ENCODE data around the gene MESD. TPM values are rescaled to one million over a fixed set of nuclear protein-coding genes. Genes with fewer than 3 reads are reported as not detected.

The MESD gene
- polyA plus RNA-seq = 21.9 TPM

DNA sequence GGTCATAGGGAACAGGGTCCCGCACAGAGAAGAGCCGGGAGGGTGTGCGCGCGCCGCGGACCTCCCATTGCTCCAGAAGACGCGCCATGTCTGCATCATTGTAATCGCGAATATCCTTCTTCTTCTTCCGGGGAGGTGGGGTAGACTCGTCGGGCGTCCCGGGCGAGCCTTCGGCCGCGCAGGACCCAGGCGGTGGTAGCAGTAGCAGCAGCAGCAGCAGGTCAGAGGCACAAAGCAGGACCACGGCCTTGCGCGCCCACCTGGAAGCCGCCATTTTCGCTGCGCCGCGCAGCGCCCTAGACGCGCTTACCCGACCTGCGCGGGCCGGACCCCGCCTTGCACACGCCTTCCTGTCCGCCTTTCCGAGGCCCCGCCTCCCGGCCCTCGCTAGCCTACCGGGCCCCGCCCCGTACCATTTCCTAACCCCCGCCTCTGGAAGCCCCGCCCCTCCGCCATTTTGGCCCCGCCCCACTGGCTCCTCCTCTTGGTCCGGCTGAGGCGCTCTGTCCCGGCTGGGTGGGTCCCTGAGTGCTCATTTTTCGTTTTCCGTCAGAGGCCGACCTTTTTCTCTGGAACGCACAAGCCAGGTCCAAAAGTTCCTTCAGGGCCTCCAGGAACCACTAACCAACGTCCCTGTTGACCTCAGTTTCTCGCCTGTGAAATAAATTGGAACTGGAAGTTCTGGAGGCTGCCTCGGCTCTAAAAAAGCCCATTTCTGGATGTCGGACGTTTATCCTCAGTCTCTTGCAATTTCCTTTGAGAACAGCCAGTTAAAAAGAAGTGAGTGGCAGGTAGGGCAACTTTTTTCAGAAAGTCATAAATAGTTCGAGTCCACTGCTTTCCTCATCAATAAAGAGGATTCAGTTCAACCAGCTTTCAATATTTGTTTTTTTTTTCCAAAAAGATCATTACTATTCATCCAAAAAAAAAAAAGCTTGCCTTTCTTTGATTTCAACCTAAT lies at the start of gene MESD:
MESD (minus strand) TSS at position 302 of the 961 bp plus-strand sequence; CDS start at position 274, 28 bp downstream.
- no peaks in the 10 kb centered on the region for H3K27me3 Mint-ChIP-seq
- H3K4me1 Mint-ChIP-seq = peaks cover 37 to 51% (median 39%) of the 10 kb centered on the region in 3 donors

DNA sequence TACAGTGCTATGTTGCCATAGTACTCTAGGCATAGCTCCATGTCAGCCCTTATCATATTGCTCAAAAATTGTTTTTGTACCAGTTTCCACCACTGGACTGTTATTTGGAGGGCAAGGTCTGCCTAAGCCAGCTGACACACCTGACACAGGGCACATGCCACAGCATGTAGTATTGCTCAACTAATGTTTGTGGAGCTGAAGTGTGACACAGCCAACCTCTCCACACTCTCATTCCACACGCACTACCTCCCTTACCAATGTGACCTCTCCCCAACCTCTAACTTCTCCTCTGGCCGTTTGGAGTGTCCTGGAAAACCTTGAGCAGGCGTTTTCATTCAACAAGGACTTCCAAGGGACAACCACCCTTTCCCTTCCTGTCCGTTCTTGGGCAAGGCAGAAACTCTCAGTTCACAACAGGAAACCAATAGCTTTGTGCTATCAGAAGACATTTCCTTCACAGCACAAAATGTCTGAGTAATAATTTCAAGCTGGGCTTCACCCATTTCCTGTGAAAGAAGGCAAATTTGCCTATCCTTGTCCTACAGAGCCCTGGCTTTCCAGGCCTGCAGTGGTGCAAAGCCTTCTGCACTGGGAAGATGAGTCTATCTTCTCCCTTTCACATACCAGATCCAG lies 49.5 kb upstream of the MESD start:
- peaks cover 3 to 6% (median 3%) of the 10 kb centered on the region in 3 donors for H3K4me1 Mint-ChIP-seq
- peaks cover 5% of the 10 kb centered on the region for H3K36me3 Mint-ChIP-seq
- peak overlapping the region in 1 of 4 donors; percentile 56 for H3K4me3 Mint-ChIP-seq
- H3K9me3 Mint-ChIP-seq = no peaks in the 10 kb centered on the region
- H3K27ac Mint-ChIP-seq = no peak overlapping the region
- H3K27me3 Mint-ChIP-seq = no peaks in the 10 kb centered on the region

More for the DNA sequence above, at the start of gene MESD:
- H3K9me3 Mint-ChIP-seq = no peaks in the 10 kb centered on the region
- peak within 1 kb of the TSS; percentile 83 to 97 (median 90) for H3K27ac Mint-ChIP-seq
- peaks cover 2% of the 10 kb centered on the region for H3K36me3 Mint-ChIP-seq
- H3K4me3 Mint-ChIP-seq = peak within 1 kb of the TSS; percentile 96 to 99 (median 98)

DNA sequence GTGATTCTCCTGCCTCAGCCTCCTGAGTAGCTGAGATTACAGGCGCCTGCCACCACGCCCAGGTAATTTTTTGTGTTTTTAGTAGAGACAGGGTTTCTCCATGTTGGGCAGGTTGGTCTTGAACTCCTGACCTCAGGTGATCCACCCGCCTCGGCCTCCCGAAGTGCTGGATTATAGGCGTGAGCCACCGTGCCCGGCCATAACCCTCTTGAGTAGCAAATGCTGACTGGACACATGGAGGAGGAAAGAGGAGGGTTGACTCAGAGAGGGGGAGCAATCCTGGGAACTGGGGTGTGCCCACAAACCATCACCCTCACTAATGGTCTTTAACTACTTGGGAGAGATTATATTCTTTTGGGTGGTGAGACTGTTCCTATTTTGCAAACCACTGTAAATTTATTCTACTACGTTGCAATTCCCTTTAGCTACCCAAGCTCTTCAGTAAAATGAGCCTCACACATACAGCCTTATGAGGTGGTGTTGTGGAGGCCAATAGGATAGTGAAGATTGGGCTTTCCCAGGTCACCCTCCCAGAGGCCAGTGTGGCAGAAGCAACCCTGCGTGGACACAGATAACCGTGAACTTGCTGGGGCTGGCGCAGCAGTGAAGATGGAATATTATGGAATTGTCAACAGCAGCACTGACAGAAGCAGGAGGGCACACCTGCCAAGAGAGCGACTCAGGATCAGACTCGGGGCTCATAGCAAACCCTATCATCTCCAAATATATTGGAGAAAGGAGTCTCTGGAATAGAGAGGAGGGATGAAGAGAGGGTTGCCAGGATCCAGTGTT lies 48.5 kb upstream of the MESD start:
- Mint-ChIP-seq H3K9me3 (no peaks in the 10 kb centered on the region), H3K27ac (no peak overlapping the region), H3K27me3 (no peaks in the 10 kb centered on the region), H3K36me3 (peaks cover 7% of the 10 kb centered on the region), H3K4me1 (peaks cover 2 to 6% (median 3%) of the 10 kb centered on the region in 3 donors), H3K4me3 (peak overlapping the region in 1 of 4 donors; percentile 45)

DNA sequence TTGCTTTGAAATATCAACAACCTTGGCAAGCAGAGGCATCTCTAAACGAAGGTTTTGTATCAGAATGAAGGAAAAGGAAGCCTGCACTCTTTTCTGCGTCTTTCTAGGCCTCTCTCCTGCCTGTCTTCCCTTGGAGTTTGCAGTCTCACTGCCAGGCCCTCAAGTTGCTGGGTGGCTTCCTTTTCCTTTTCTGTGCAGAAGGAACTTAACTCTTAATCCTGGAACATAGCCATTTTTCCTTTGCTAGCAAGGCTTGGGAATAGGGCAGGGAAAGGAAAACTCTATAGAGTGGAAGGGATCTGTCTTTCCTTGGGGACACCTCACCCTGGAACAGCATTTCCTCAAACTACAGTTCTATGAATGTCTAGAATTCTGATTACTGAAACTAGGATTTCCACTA lies 43.9 kb upstream of the MESD start:
- Mint-ChIP-seq H3K4me1 (peaks cover 0 to 10% (median 4%) of the 10 kb centered on the region in 3 donors), H3K27me3 (no peaks in the 10 kb centered on the region), H3K9me3 (peaks cover 0 to 5% (median 4%) of the 10 kb centered on the region in 3 donors), H3K36me3 (peaks cover 4% of the 10 kb centered on the region), H3K27ac (no peak overlapping the region), H3K4me3 (no peak overlapping the region)

DNA sequence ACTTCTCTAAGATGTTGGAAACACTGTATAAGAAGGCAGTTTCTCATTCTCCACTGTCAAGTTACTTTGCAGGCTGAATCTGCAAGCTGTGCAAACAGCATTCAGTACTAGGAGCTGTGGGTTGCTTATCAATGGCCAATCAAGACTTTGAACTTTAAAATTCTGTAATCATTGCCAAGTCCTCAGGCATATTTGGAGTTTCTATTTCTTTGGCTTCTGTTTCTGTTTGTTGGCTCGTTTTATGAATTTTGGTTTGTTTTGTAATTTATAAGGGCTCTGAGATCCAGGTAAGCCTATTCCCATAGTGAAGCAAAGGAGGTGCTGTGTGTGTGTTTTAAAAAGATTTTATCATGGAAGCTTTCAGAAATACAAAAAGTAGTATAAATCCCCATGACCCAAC lies 43.2 kb upstream of the MESD start:
- Mint-ChIP-seq H3K4me1 (peaks cover 0 to 10% (median 4%) of the 10 kb centered on the region in 3 donors), H3K27ac (no peak overlapping the region), H3K4me3 (no peak overlapping the region), H3K36me3 (peaks cover 4% of the 10 kb centered on the region), H3K9me3 (peaks cover 0 to 5% (median 4%) of the 10 kb centered on the region in 3 donors), H3K27me3 (no peaks in the 10 kb centered on the region)

DNA sequence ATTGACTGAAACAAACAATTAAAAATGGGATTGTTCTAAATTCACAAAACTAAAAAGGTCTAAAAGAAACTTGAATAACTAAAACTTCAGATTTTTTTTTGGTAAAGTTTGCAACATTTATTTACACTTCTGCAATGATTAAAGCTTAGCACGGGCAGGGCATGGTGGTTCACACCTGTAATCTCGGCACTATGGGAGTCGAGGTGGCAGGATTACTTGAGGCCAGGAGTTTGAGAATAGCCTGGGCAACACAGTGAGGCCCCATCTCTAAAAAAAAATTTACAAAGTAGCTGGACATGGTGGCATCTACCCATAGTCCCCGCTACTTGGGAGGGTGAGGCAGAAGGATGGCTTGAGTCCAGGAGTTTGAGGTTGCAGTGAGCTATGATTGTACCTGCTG lies 42.7 kb upstream of the MESD start:
- peaks cover 0 to 5% (median 4%) of the 10 kb centered on the region in 3 donors for H3K9me3 Mint-ChIP-seq
- H3K27ac Mint-ChIP-seq = no peak overlapping the region
- peaks cover 0 to 10% (median 4%) of the 10 kb centered on the region in 3 donors for H3K4me1 Mint-ChIP-seq
- H3K4me3 Mint-ChIP-seq = no peak overlapping the region
- no peaks in the 10 kb centered on the region for H3K27me3 Mint-ChIP-seq
- H3K36me3 Mint-ChIP-seq = peaks cover 4% of the 10 kb centered on the region

DNA sequence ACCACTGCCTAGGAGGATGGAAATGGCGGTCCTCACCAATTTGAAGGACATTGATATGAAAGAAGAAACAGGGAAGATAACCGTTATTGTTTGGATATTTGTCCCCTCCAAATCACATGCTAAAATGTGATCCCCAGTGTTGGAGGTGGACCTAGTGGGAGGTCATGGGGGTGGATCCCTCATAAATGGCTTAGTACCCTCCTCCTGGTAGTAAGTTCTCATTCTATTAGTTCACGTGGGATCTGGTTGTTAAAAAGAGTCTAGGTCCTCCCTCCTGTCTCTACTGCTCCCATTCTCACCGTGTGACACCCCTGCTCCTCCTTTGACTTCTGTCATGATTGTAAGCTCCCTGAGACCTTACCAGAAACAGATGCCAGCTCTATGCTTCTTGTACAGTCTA lies 41.6 kb upstream of the MESD start:
- Mint-ChIP-seq H3K9me3 (peaks cover 0 to 5% (median 4%) of the 10 kb centered on the region in 3 donors), H3K4me3 (no peak overlapping the region), H3K4me1 (peaks cover 0 to 10% (median 4%) of the 10 kb centered on the region in 3 donors), H3K36me3 (peaks cover 4% of the 10 kb centered on the region), H3K27me3 (no peaks in the 10 kb centered on the region), H3K27ac (no peak overlapping the region)

DNA sequence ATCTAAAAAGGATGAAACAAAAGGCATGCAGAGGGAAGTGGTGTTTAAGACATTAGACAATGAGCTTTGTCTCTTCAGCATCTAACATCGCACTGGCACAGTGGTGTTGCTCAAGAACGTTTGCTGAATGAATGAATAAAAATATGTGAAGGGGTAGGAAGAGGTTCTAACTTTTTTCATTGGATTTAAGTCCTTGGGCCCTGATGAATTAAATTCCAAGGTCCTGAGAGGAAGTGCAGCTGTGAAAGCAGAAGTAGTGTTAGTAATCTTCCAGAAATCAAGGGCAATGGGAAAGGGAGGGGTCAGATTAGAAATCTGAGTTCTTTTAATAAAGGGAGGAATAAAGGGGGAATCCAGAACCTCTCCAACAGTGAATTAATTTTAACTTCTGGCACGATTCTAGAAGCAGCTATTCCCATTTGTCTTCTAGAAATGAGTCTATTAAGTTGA lies 40.7 kb upstream of the MESD start:
- peak overlapping the region in 1 of 4 donors; percentile 3 for H3K4me3 Mint-ChIP-seq
- H3K36me3 Mint-ChIP-seq = peaks cover 4% of the 10 kb centered on the region
- H3K9me3 Mint-ChIP-seq = peaks cover 0 to 5% (median 4%) of the 10 kb centered on the region in 3 donors
- no peaks in the 10 kb centered on the region for H3K27me3 Mint-ChIP-seq
- no peak overlapping the region for H3K27ac Mint-ChIP-seq
- peaks cover 0 to 10% (median 4%) of the 10 kb centered on the region in 3 donors for H3K4me1 Mint-ChIP-seq

DNA sequence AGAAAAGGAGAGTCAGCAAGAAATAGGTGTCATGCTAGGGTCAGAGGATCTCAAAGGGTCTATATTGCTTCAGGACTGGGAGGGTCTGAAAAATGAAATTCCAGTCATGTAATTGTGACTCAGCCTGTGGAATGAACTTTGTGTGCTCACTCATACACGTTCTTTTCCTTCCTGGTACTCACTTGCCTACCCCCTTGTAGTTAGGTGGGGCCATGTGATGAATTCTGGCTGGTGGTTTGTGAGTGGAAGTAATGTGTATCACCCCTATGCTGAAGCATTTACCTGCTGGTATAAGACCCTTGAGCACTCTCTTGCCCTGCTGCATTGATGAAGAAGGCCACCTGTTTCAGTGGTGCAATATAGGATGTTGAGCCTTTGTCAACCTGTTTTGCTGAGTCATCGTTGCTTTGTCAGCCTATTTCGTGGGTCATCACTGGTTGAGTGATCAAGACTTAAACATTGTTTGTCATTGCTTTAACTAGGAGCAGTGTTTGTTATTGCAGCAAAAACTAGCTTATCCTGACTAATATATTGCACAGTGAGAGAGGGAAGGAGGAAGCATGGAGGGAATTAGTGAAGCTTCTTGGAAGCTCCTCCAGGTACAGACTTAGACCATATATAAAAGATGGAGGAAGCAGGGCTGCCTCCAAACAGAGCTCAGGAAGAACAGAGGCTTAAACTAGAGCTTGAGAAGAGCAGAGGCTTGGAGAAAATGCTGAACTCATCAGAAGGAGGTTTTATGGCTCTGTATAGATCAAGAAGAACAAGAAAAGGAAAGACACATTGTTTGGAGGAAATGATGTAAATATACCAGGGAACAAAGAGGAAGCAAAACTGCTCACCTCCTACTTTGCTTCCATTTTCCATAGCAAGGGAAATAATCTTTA lies 40.0 kb upstream of the MESD start:
- Mint-ChIP-seq H3K27ac (no peak overlapping the region), H3K36me3 (peaks cover 3% of the 10 kb centered on the region), H3K4me1 (peaks cover 0 to 10% (median 4%) of the 10 kb centered on the region in 3 donors)

DNA sequence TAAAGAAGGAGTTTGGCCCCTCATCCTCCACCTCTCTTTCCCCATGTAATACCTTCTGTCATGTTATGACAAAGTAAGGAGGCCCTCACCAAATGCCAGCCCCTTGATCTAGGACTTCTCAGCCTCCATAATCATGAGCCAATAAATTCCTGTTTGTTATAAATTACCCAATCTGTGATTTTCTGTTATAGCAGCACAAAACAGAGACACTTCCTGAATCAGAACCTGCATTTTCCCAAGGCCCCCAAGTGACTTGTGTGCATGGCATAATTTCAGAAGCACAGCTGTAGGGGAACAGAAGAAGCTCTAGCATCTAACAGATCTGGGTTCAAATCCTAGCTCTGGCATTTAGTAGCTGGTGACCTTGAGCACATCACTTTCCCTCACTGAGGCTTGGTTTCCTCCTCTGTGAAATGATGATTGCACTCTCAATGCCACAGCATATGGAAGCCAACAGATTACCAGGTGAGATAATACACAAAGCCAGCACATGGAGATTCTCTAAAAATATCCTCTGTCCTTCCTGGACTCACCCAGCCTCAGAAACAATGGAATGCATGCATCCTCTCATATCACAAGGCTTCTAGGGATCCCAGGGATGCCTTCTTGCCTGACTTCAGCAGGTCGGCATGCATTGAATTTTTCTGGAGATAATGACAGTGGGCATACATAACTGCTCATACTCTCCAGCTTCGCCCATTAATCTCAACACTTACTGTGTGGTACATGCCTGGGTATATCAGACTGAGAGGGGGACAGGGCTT lies 37.4 kb upstream of the MESD start:
- Mint-ChIP-seq H3K36me3 (no peaks in the 10 kb centered on the region), H3K9me3 (peaks cover 0 to 5% (median 4%) of the 10 kb centered on the region in 3 donors), H3K4me3 (no peak overlapping the region), H3K4me1 (peaks cover 9 to 26% (median 19%) of the 10 kb centered on the region in 3 donors), H3K27ac (no peak overlapping the region), H3K27me3 (no peaks in the 10 kb centered on the region)

More for the DNA sequence above, 40.0 kb upstream of the MESD start:
- peaks cover 0 to 5% (median 4%) of the 10 kb centered on the region in 3 donors for H3K9me3 Mint-ChIP-seq
- peak overlapping the region in 1 of 4 donors; percentile 3 for H3K4me3 Mint-ChIP-seq
- no peaks in the 10 kb centered on the region for H3K27me3 Mint-ChIP-seq

DNA sequence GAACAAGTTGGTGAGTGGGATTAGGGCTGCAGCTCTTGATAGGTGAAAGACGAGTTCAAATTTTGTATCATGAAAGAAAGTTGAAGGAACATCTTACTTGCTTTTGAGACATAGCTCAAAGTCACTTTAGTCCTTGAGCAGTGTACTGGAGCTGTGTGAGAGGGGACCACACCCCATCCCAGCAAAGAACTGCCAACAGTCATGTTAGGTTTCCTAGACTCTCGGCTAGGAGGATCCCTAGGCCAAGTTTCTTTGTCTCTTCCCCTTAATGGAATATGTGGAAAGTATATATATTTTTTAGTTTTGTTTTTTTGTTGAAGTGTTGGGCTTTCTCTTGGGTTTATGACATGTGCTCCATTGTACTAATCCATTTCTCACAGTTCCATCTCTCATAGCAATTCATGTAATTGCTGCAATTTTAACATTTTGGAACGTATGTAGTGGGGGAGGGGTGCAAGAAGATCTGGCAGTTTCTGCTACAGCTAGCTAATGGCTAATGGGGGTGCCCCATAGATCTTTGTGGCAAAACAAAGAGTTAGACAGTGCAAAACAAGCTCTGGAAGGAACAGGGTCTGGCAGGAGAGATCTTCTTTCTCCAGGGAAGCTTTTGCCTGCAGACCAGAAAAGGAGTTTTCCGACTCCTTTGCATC lies 36.2 kb upstream of the MESD start:
- peak overlapping the region in 1 of 3 donors; percentile 40 for H3K27ac Mint-ChIP-seq

DNA sequence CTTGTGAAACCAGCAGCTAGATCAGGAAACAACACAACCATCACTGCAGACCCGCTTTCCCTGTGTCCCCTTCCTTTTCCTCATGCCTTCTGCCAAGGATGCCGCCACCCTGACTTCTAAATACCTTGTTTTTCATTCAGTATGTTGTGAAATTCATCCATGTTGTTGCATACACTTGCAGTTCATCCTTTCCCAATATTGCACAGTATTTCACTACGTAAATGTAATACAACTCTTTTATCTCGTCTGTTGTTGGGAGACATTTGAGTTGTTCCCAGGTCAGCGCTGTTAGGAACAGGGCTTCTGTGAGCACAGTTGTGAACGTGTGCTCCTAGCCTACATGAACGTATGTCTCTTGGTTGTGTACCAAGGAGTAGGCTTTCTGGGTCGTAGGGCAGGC lies 35.3 kb upstream of the MESD start:
- Mint-ChIP-seq H3K4me1 (peaks cover 9 to 21% (median 15%) of the 10 kb centered on the region in 3 donors), H3K27me3 (peaks cover 2% of the 10 kb centered on the region), H3K9me3 (peaks cover 0 to 4% (median 1%) of the 10 kb centered on the region in 3 donors), H3K27ac (peak overlapping the region in 1 of 3 donors; percentile 40), H3K4me3 (peak overlapping the region in 1 of 4 donors; percentile 56), H3K36me3 (no peaks in the 10 kb centered on the region)

More for the DNA sequence above, 36.2 kb upstream of the MESD start:
- no peak overlapping the region for H3K4me3 Mint-ChIP-seq
- no peaks in the 10 kb centered on the region for H3K36me3 Mint-ChIP-seq
- H3K4me1 Mint-ChIP-seq = peaks cover 9 to 26% (median 19%) of the 10 kb centered on the region in 3 donors
- peaks cover 0 to 5% (median 4%) of the 10 kb centered on the region in 3 donors for H3K9me3 Mint-ChIP-seq
- peaks cover 2% of the 10 kb centered on the region for H3K27me3 Mint-ChIP-seq

All from IgD-negative memory B cell (primary cell).